Thyroid gland (tissue), 4 donors: ENCODE data around the gene CAPZB. TPM values are rescaled to one million over a fixed set of nuclear protein-coding genes. Genes with fewer than 3 reads are reported as not detected.

Experiments used
- DNase-seq, 2 donors: peaks; one replicate each; pipeline ENCODE4 v3.0.0-alpha.2; 2019
- H3K27ac ChIP-seq, 3 donors: fragments of 200-600 bp; sonication (generic); 1 replicate in 2 of 3; 2 replicates in 1 of 3; pipeline ENCODE4 v1.5.1; 2016 to 2019; ENCODE audit warnings: mild to moderate bottlenecking in 1 of 3, moderate library complexity in 1 of 3
- H3K27me3 ChIP-seq: fragments of 200-600 bp; sonication (generic); one replicate; pipeline ENCODE4 v1.5.1; 2019
- H3K36me3 ChIP-seq, 2 donors: fragments of 200-600 bp; sonication (generic); one replicate each; pipeline ENCODE4 v1.5.1; 2016 to 2019
- H3K4me1 ChIP-seq, 2 donors: fragments of 200-600 bp; sonication (generic); one replicate each; pipeline ENCODE4 v1.5.1; 2017 to 2019
- H3K4me3 ChIP-seq, 3 donors: fragments of 200-600 bp; sonication (generic); replicated peaks in 1 of 3; 1 replicate in 2 of 3; 2 replicates in 1 of 3; pipeline ENCODE4 v1.5.1; 2016; ENCODE audit warnings: mild to moderate bottlenecking in 1 of 3
- H3K9me3 ChIP-seq: fragments of 200-600 bp; sonication (generic); one replicate; pipeline ENCODE4 v1.5.1; 2017
- CTCF ChIP-seq, 6 experiments: fragments of 200-600 bp in 3 of 6; fragments of 450-650 bp in 3 of 6; sonication (generic) in 3 of 6; IDR thresholded peaks; one replicate each; pipeline ENCODE4 v1.5.1; 2016 to 2019; ENCODE audit warnings: antibody characterized with exemption in 6 of 6, mild to moderate bottlenecking in 2 of 6, inconsistent platforms in 1 of 6, moderate library complexity in 1 of 6
- POLR2A ChIP-seq, 2 donors: fragments of 450-650 bp; IDR thresholded peaks; one replicate each; pipeline ENCODE4 v1.6.1; 2017; ENCODE audit warnings: antibody characterized with exemption in 2 of 2, mild to moderate bottlenecking in 2 of 2, moderate library complexity in 1 of 2
- WGBS, 2 donors: methylation state at CpG; one replicate each; pipeline ENCODE4 v1.1.5; 2017; 5-methylcytosine and 5-hydroxymethylcytosine counted together
- intact Hi-C: fragments of 100-400 bp; cut with DNase I; formaldehyde crosslinking; loops from one replicate; pipeline ENCODE4 v1.15.1; 2023
- total RNA-seq, 4 donors: library from RNA; depleted of rRNA; stranded (reverse); fragments of >200 nt; gene quantifications; one replicate each; pipeline ENCODE4 v1.2.3, GENCODE V29; 2016

Gene CAPZB
- total RNA-seq, 4 donors from 2014 or later, result 75.4 to 116 (median 93.1) TPM

GRCh38 chr1:19477284-19478249, 7.8 kb downstream of the CAPZB start:
- H3K27ac ChIP-seq, result peak overlapping the region in 2 of 3 donors; percentile 13 to 50
- no peaks in the 10 kb centered on the region for H3K27me3 ChIP-seq
- intact Hi-C loops, result no loop called here
- peaks cover 70 to 84% of the 10 kb centered on the region in 2 donors for H3K4me1 ChIP-seq
- no peaks in the 10 kb centered on the region for H3K9me3 ChIP-seq
- 38 to 50% methylated on average over 10 to 11 of the region's 11 CpGs for WGBS, 2 donors
- H3K36me3 ChIP-seq, result no peaks in the 10 kb centered on the region
- peak; percentile 32 to 33 for DNase-seq
- TF ChIP-seq CTCF (IDR thresholded peaks at IDR 0.05), result no peak
- TF ChIP-seq POLR2A (IDR thresholded peaks at IDR 0.05), result no peak
- no peak overlapping the region for H3K4me3 ChIP-seq

GRCh38 chr1:19476450-19477190, 8.7 kb downstream of the CAPZB start:
- peaks cover 64 to 75% of the 10 kb centered on the region in 2 donors for H3K4me1 ChIP-seq
- no peaks in the 10 kb centered on the region for H3K9me3 ChIP-seq
- H3K27me3 ChIP-seq, result no peaks in the 10 kb centered on the region
- H3K36me3 ChIP-seq, result no peaks in the 10 kb centered on the region
- DNase-seq, result peak in 1 of 2 donors; percentile 50
- no peak overlapping the region for H3K4me3 ChIP-seq
- 61 to 64% methylated on average over 11 to 12 of the region's 12 CpGs for WGBS, 2 donors
- no peak for TF ChIP-seq CTCF (IDR thresholded peaks at IDR 0.05)
- no peak for TF ChIP-seq POLR2A (IDR thresholded peaks at IDR 0.05)
- H3K27ac ChIP-seq, result peak overlapping the region; percentile 13 to 50 (median 43)
- intact Hi-C loops, result no loop called here

GRCh38 chr1:19475296-19475695, 10.0 kb downstream of the CAPZB start:
- no peak overlapping the region for H3K27ac ChIP-seq
- no peak overlapping the region for H3K4me3 ChIP-seq
- intact Hi-C loops, result no loop called here
- H3K4me1 ChIP-seq, result peaks cover 56 to 62% of the 10 kb centered on the region in 2 donors
- 93 to 100% methylated on average over 10 to 11 of the region's 11 CpGs for WGBS, 2 donors
- no peaks in the 10 kb centered on the region for H3K27me3 ChIP-seq
- no peaks in the 10 kb centered on the region for H3K36me3 ChIP-seq
- H3K9me3 ChIP-seq, result no peaks in the 10 kb centered on the region
- TF ChIP-seq POLR2A (IDR thresholded peaks at IDR 0.05) (no peak), CTCF (IDR thresholded peaks at IDR 0.05) (no peak)
- DNase-seq, result no peak

DNA sequence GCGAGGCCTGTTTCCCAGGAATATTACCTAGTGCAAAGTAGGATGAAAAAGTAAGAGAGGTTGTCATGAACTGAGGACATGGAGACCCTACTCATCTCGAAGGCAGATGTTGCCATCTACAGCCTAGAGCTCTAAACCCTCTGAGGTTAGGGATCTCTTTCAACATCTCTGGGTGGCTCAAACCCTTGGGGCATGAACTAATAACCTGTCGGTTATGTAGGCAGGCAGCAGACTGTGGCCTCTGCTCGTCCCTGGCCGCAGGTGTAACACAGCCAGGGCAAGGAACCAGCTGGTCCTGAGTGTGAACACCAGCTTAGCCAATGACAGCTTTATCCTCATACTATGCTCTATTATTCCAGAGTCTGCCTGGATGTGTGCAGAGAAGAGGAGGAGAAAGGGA, 13.2 kb downstream of the CAPZB start:
- Histone ChIP-seq H3K4me1 (peaks cover 47 to 52% of the 10 kb centered on the region in 2 donors), H3K27me3 (no peaks in the 10 kb centered on the region), H3K27ac (peak overlapping the region in 1 of 3 donors; percentile 23), H3K4me3 (no peak overlapping the region), H3K36me3 (no peaks in the 10 kb centered on the region), H3K9me3 (no peaks in the 10 kb centered on the region)
- DNase-seq, result no peak
- intact Hi-C loops, result no loop called here
- TF ChIP-seq POLR2A (IDR thresholded peaks at IDR 0.05) (no peak), CTCF (IDR thresholded peaks at IDR 0.05) (no peak)
- WGBS, 2 donors, result 81 to 85% methylated on average over 5 of the region's 5 CpGs
